Prostate gland (tissue), 2 donors: ENCODE measurements around the gene MRPL23. TPM values are rescaled to one million over a fixed set of nuclear protein-coding genes. Genes with fewer than 3 reads are reported as not detected.

Experiments used
- DNase-seq: peaks from one replicate; pipeline ENCODE4 v3.0.0-alpha.2; 2019; ENCODE audit warnings: low spot score
- H3K27ac ChIP-seq, 2 donors: fragments of 200-600 bp; sonication (generic); 2 replicates each; pipeline ENCODE4 v1.5.1; 2017 to 2019
- H3K27me3 ChIP-seq: fragments of 200-600 bp; sonication (generic); replicated peaks from 2 replicates; pipeline ENCODE4 v1.5.1; 2019; ENCODE audit not compliant: insufficient read depth
- H3K36me3 ChIP-seq, 2 donors: fragments of 200-600 bp; sonication (generic); 1 replicate in 1 of 2; 2 replicates in 1 of 2; pipeline versions ENCODE4 v1.5.1 to v1.8.1; 2017 to 2019
- H3K4me1 ChIP-seq: fragments of 200-600 bp; sonication (generic); replicated peaks from 2 replicates; pipeline ENCODE4 v1.5.1; 2019
- H3K4me3 ChIP-seq, 2 donors: fragments of 200-600 bp; sonication (generic); 2 replicates each; pipeline ENCODE4 v1.5.1; 2017 to 2019
- H3K9me3 ChIP-seq: fragments of 200-600 bp; sonication (generic); 2 replicates; pipeline ENCODE4 v1.5.1; 2017
- CTCF ChIP-seq, 4 experiments: fragments of 200-600 bp in 2 of 4; fragments of 450-650 bp in 2 of 4; sonication (generic) in 2 of 4; IDR thresholded peaks; 1 replicate in 3 of 4; 2 replicates in 1 of 4; pipeline ENCODE4 v1.5.1; 2016 to 2019; ENCODE audit warnings: antibody characterized with exemption in 4 of 4, mild to moderate bottlenecking in 2 of 4, moderate library complexity in 2 of 4
- POLR2A ChIP-seq: fragments of 450-650 bp; IDR thresholded peaks from one replicate; pipeline ENCODE4 v1.6.1; 2016; ENCODE audit warnings: antibody characterized with exemption, mild to moderate bottlenecking
- POLR2AphosphoS5 ChIP-seq: sonication (generic); formaldehyde crosslinking; IDR thresholded peaks from one replicate; pipeline ENCODE4 v1.6.1; 2017; ENCODE audit warnings: antibody characterized with exemption
- WGBS: methylation state at CpG from one replicate; pipeline ENCODE4 v1.1.5; 2018; 5-methylcytosine and 5-hydroxymethylcytosine counted together
- intact Hi-C: fragments of 100-400 bp; cut with DNase I; formaldehyde crosslinking; loops from one replicate; pipeline ENCODE4 v1.14.2; 2022
- total RNA-seq, 2 donors: library from RNA; depleted of rRNA; stranded (reverse); fragments of >200 nt; gene quantifications; one replicate each; pipeline ENCODE4 v1.1.0, GENCODE V29; 2016

MRPL23 gene
- total RNA-seq, 2 donors from 2014 or later = 155 to 162 TPM

DNA sequence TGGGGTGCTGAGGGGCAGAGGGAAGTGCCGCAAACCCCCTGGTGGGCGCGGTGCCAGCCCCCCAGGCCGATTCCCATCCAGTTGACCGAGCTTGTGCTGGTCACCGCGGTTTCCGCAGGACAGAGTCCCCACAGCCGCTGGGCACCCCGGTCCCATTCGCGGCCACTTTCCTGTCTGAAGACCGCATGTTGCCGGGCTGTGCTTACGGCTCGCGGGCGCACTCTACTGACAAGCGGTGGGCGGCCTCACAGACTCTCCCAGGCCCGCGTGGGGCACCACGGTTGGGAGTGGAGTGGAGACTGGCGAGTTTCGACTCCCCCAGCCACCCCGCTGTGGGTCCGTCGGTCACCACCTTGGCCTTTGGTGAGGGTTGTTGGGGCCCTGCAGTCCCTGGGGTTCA lies 51.2 kb downstream of the MRPL23 start:
- Histone ChIP-seq H3K36me3 (no peaks in the 10 kb centered on the region), H3K4me1 (no peaks in the 10 kb centered on the region), H3K4me3 (no peak overlapping the region), H3K27me3 (no peaks in the 10 kb centered on the region), H3K9me3 (no peaks in the 10 kb centered on the region), H3K27ac (no peak overlapping the region)
- TF ChIP-seq POLR2AphosphoS5 (no peak), POLR2A (no peak), CTCF (IDR thresholded peaks at IDR 0.05) (no peak)
- DNase-seq = no peak
- WGBS = no CpG with 5 or more reads among the region's 28 CpGs
- intact Hi-C loops = no loop called here

DNA sequence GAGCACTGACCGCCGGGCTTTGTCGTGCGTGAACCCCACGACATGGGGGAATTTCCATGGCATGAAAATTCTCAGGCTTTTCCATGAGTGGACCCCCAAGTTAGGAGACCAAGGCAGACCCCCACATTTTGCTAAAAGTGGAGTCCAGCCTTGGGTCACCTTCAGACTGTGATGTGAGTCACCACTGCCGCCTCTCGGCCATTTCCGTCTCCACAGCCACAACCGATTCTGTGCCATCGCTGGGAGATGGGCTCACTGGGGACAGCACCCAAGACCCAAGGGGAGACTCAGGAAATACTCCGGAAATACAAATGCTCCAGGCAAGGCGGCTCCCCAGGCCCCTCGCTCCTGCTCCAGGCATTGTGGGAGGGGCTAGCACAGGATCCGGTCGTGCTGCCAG lies 51.7 kb downstream of the MRPL23 start:
- H3K27me3 ChIP-seq = no peaks in the 10 kb centered on the region
- H3K36me3 ChIP-seq = no peaks in the 10 kb centered on the region
- no peak for DNase-seq
- H3K4me1 ChIP-seq = no peaks in the 10 kb centered on the region
- TF ChIP-seq POLR2A (no peak), POLR2AphosphoS5 (no peak), CTCF (IDR thresholded peaks at IDR 0.05) (no peak)
- H3K4me3 ChIP-seq = no peak overlapping the region
- intact Hi-C loops = no loop called here
- no CpG with 5 or more reads among the region's 15 CpGs for WGBS
- H3K9me3 ChIP-seq = no peaks in the 10 kb centered on the region
- H3K27ac ChIP-seq = no peak overlapping the region

DNA sequence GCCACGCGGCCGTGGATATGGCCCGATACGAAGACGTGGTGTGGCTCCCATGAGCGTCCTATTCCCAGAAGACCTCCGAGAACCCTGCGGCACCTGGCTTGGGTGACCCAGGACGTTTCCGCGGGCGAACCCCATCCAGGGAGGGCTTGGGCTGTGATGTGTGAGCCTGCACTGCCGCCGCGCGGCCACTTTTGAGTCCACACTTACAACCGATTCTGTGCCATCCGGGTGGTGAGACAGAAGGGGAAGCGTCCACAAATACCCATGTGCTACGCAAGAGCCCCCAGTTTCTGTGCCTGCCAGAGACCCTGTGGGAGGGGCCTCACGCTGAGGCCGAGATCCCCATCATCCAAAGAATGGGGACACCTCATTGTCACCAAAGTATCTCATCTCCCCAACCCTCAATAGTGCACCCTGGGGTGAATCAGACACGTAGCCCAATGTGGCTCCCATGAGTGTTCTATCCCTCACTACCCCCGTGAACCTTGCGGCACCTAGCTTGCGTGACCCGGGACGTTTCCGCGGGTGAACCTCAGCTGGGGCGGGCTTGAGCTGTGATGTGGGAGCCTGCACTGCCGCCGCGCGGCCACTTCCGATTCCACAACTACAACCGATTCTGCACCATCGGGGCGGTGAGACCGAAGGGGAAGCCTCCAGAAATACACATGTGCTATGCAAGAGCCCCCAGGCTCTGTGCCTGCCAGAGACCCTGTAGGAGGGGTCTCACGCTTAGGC lies 55.1 kb downstream of the MRPL23 start:
- H3K4me3 ChIP-seq = no peak overlapping the region
- no peaks in the 10 kb centered on the region for H3K36me3 ChIP-seq
- DNase-seq = no peak
- H3K27me3 ChIP-seq = no peaks in the 10 kb centered on the region
- H3K4me1 ChIP-seq = no peaks in the 10 kb centered on the region
- WGBS = no CpG with 5 or more reads among the region's 42 CpGs
- intact Hi-C loops = no loop called here
- TF ChIP-seq CTCF (IDR thresholded peaks at IDR 0.05) (no peak), POLR2A (no peak), POLR2AphosphoS5 (no peak)
- H3K27ac ChIP-seq = no peak overlapping the region
- no peaks in the 10 kb centered on the region for H3K9me3 ChIP-seq

- TF ChIP-seq CTCF (IDR thresholded peaks at IDR 0.05) (no peak), POLR2A (no peak), POLR2AphosphoS5 (no peak)
- Histone ChIP-seq H3K36me3 (no peaks in the 10 kb centered on the region), H3K4me1 (no peaks in the 10 kb centered on the region), H3K4me3 (no peak overlapping the region), H3K27me3 (no peaks in the 10 kb centered on the region), H3K9me3 (no peaks in the 10 kb centered on the region), H3K27ac (no peak overlapping the region)
- no CpG with 5 or more reads among the region's 19 CpGs for WGBS
- intact Hi-C loops = no loop called here
- DNase-seq = no peak
Measured at GRCh38 chr11:2002807-2003206, 55.7 kb downstream of the MRPL23 start.

GRCh38 chr11:2004466-2004865 lies 57.3 kb downstream of the MRPL23 start:
- Histone ChIP-seq H3K27me3 (no peaks in the 10 kb centered on the region), H3K9me3 (no peaks in the 10 kb centered on the region), H3K27ac (no peak overlapping the region), H3K4me1 (no peaks in the 10 kb centered on the region), H3K4me3 (no peak overlapping the region), H3K36me3 (no peaks in the 10 kb centered on the region)
- TF ChIP-seq POLR2A = no peak
- TF ChIP-seq CTCF (IDR thresholded peaks at IDR 0.05) = no peak
- TF ChIP-seq POLR2AphosphoS5 = no peak
- intact Hi-C loops = no loop called here
- no CpG with 5 or more reads among the region's 13 CpGs for WGBS
- DNase-seq = no peak
